Neural cell (in vitro differentiated cells): ENCODE results near the gene PSMD3. TPM values are rescaled to one million over a fixed set of nuclear protein-coding genes. Genes with fewer than 3 reads are reported as not detected.

Experiments
- H2AFZ ChIP-seq: fragments of 200-600, 300-800 bp; sonication (generic), shearing (Covaris generic); 2 replicates; pipeline ENCODE4 v1.6.0; 2014; ENCODE audit warnings: low read depth, mild to moderate bottlenecking, antibody characterized with exemption, low read length, moderate library complexity
- H3F3A ChIP-seq: fragments of 200-600 bp; shearing (Covaris generic); 2 replicates; pipeline ENCODE4 v1.6.1; 2016; ENCODE audit warnings: mild to moderate bottlenecking, moderate library complexity, mixed read lengths, antibody characterized with exemption, low read length; ENCODE audit not compliant: insufficient read depth, poor library complexity, severe bottlenecking
- H3K27ac ChIP-seq: fragments of 200-600, 300-800 bp; sonication (generic), shearing (Covaris generic); 2 replicates; pipeline ENCODE4 v1.5.1; 2014; ENCODE audit warnings: mild to moderate bottlenecking, low read length, moderate library complexity
- H3K27me3 ChIP-seq: fragments of 300-800, 200-600 bp; sonication (generic), shearing (Covaris generic); 2 replicates; pipeline ENCODE4 v1.6.0; 2014; ENCODE audit warnings: mild to moderate bottlenecking, low read depth, low read length, moderate library complexity; ENCODE audit not compliant: insufficient read depth
- H3K36me3 ChIP-seq: fragments of 300-800, 200-600 bp; sonication (generic), shearing (Covaris generic); 2 replicates; pipeline ENCODE4 v1.5.1; 2014; ENCODE audit warnings: mild to moderate bottlenecking, antibody characterized with exemption, low read length, moderate library complexity; ENCODE audit not compliant: insufficient read depth
- H3K4me2 ChIP-seq: fragments of 300-800, 200-600 bp; sonication (generic), shearing (Covaris generic); 2 replicates; pipeline ENCODE4 v1.6.0; 2014; ENCODE audit warnings: mild to moderate bottlenecking, low read length
- H3K4me3 ChIP-seq: fragments of 300-800, 200-600 bp; sonication (generic), shearing (Covaris generic); 2 replicates; pipeline ENCODE4 v1.5.1; 2014; ENCODE audit warnings: mild to moderate bottlenecking, low read length, moderate library complexity
- H3K79me2 ChIP-seq: fragments of 200-600 bp; shearing (Covaris generic); replicated peaks from 2 replicates; pipeline ENCODE4 v1.6.0; 2014; ENCODE audit warnings: mild to moderate bottlenecking, low read length, moderate library complexity; ENCODE audit not compliant: insufficient read depth
- H3K9ac ChIP-seq: fragments of 300-800, 200-600 bp; sonication (generic), shearing (Covaris generic); 2 replicates; pipeline ENCODE4 v1.6.1; 2016; ENCODE audit warnings: mild to moderate bottlenecking, low read length, mixed read lengths
- H3K9me2 ChIP-seq: fragments of 200-600 bp; shearing (Covaris generic); 2 replicates; pipeline ENCODE4 v1.6.1; 2016; ENCODE audit warnings: mild to moderate bottlenecking, low read length, mixed read lengths; ENCODE audit not compliant: insufficient read depth
- H3K9me3 ChIP-seq: fragments of 200-600, 300-800 bp; sonication (generic), shearing (Covaris generic); 2 replicates; pipeline ENCODE4 v1.6.1; 2016; ENCODE audit warnings: mild to moderate bottlenecking, mixed run types, low read length, moderate library complexity, mixed read lengths
- H4K20me1 ChIP-seq: fragments of 200-600 bp; shearing (Covaris generic); 2 replicates; pipeline ENCODE4 v1.6.1; 2016; ENCODE audit warnings: mild to moderate bottlenecking, mixed run types; ENCODE audit not compliant: insufficient read depth
- CTCF ChIP-seq: fragments of 450-650 bp; IDR thresholded peaks from 2 replicates; pipeline ENCODE4 v1.5.1; 2014; ENCODE audit warnings: antibody characterized with exemption, mild to moderate bottlenecking, moderate library complexity; ENCODE audit not compliant: poor library complexity, severe bottlenecking
- EP300 ChIP-seq: fragments of 450-650 bp; conservative IDR thresholded peaks from 2 replicates; pipeline ENCODE4 v1.6.1; 2014; ENCODE audit warnings: antibody characterized with exemption, mild to moderate bottlenecking, moderate library complexity; ENCODE audit not compliant: poor library complexity, severe bottlenecking
- EZH2 ChIP-seq: fragments of 200-600, 300-800 bp; shearing (Covaris generic), sonication (generic); IDR thresholded peaks from 2 replicates; pipeline ENCODE4 v1.6.1; 2014; ENCODE audit warnings: antibody characterized with exemption, low read length, borderline replicate concordance, mild to moderate bottlenecking; ENCODE audit not compliant: insufficient read depth, poor library complexity, severe bottlenecking
- MXI1 ChIP-seq: fragments of 450-650 bp; conservative IDR thresholded peaks from 2 replicates; pipeline ENCODE4 v1.6.1; 2014; ENCODE audit warnings: antibody characterized with exemption, mild to moderate bottlenecking; ENCODE audit not compliant: poor library complexity, severe bottlenecking
- POLR2AphosphoS5 ChIP-seq: IDR thresholded peaks from 2 replicates; pipeline ENCODE4 v1.6.1; 2012
- RAD21 ChIP-seq: fragments of 450-650 bp; conservative IDR thresholded peaks from 2 replicates; pipeline ENCODE4 v1.6.1; 2014; ENCODE audit warnings: antibody characterized with exemption, mild to moderate bottlenecking, moderate library complexity
- REST ChIP-seq: IDR thresholded peaks from 2 replicates; pipeline ENCODE4 v1.6.1; 2012; ENCODE audit warnings: borderline replicate concordance
- SMC3 ChIP-seq: fragments of 450-650 bp; conservative IDR thresholded peaks from 2 replicates; pipeline ENCODE4 v1.6.1; 2014; ENCODE audit warnings: antibody characterized with exemption, mild to moderate bottlenecking, moderate library complexity; ENCODE audit not compliant: poor library complexity
- TAF1 ChIP-seq: IDR thresholded peaks from 2 replicates; pipeline ENCODE4 v1.6.1; 2012; ENCODE audit warnings: low read depth
- polyA plus RNA-seq: library from polyadenylated mRNA; depleted of rRNA; stranded (reverse); fragments of >200 nt; gene quantifications from 2 replicates; pipeline ENCODE4 v1.2.3, GENCODE V29; 2014

The PSMD3 gene
- polyA plus RNA-seq, 1 donor from 2014 or later, result 117 TPM

GRCh38 chr17:39943702-39944392 lies 36.8 kb upstream of the PSMD3 start:
- Histone ChIP-seq H4K20me1 (no peaks in the 10 kb centered on the region), H3K79me2 (no peaks in the 10 kb centered on the region), H3F3A (no peaks in the 10 kb centered on the region), H3K9me2 (no peaks in the 10 kb centered on the region), H3K4me2 (no peak overlapping the region), H3K27me3 (no peaks in the 10 kb centered on the region), H3K9me3 (no peaks in the 10 kb centered on the region), H3K36me3 (no peaks in the 10 kb centered on the region), H3K9ac (no peak overlapping the region), H3K4me3 (no peak overlapping the region), H3K27ac (no peak overlapping the region), H2AFZ (no peak overlapping the region)
- TF ChIP-seq CTCF (no peak), REST (no peak), SMC3 (no peak), MXI1 (no peak), RAD21 (no peak), EP300 (no peak), EZH2 (no peak), TAF1 (no peak), POLR2AphosphoS5 (no peak)

- H4K20me1 ChIP-seq, result no peaks in the 10 kb centered on the region
- no peak overlapping the region for H3K4me2 ChIP-seq
- TF ChIP-seq SMC3 (no peak), POLR2AphosphoS5 (no peak), REST (no peak), RAD21 (no peak), EP300 (no peak), TAF1 (no peak), MXI1 (no peak), EZH2 (no peak), CTCF (no peak)
- H3K9me2 ChIP-seq, result no peaks in the 10 kb centered on the region
- no peaks in the 10 kb centered on the region for H3K79me2 ChIP-seq
- H3K9me3 ChIP-seq, result no peaks in the 10 kb centered on the region
- H3K27ac ChIP-seq, result no peak overlapping the region
- H3K36me3 ChIP-seq, result no peaks in the 10 kb centered on the region
- no peaks in the 10 kb centered on the region for H3K27me3 ChIP-seq
- H2AFZ ChIP-seq, result no peak overlapping the region
- no peak overlapping the region for H3K4me3 ChIP-seq
- H3F3A ChIP-seq, result no peaks in the 10 kb centered on the region
- no peak overlapping the region for H3K9ac ChIP-seq
Observed at GRCh38 chr17:39944393-39944711, 36.3 kb upstream of the PSMD3 start.
